Mammary epithelial cell (primary cell): ENCODE results near the gene MAB21L2.

Source experiments
- EZH2 ChIP-seq: IDR thresholded peaks from 2 replicates; pipeline ENCODE4 v1.6.1; 2012; ENCODE audit warnings: low read length, inconsistent platforms, borderline replicate concordance
- TF ChIP-seq, protein P1 (sequence below), 2 donors: IDR thresholded peaks in 1 of 2; conservative IDR thresholded peaks in 1 of 2; 2 replicates each; pipeline ENCODE4 v1.5.1; 2011 to 2012; ENCODE audit warnings: inconsistent platforms in 2 of 2, low read length in 2 of 2, mild to moderate bottlenecking in 2 of 2, control low read depth in 1 of 2, low read depth in 1 of 2; ENCODE audit not compliant: insufficient read depth in 1 of 2; ENCODE audit errors: extremely low read depth in 1 of 2

DNA sequence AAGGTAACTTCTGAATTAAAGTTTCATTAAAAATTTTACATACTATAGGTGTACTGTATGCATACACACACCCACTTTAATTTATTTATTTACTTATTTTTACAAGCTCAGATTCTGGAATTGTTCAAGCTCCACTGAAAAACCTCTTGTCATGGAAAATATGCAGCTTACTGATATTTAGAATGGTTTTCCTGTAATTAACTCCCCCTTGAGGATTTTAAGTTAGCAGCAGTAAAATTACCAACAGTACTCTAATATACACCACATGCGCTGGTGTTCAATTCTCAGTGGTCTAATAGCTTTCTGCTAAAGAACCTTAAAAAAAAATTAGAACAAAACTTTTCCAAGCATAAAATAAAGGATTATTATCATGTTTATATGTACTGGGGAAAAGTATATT, 12.0 kb downstream of the MAB21L2 start:
- TF ChIP-seq, protein P1, sequence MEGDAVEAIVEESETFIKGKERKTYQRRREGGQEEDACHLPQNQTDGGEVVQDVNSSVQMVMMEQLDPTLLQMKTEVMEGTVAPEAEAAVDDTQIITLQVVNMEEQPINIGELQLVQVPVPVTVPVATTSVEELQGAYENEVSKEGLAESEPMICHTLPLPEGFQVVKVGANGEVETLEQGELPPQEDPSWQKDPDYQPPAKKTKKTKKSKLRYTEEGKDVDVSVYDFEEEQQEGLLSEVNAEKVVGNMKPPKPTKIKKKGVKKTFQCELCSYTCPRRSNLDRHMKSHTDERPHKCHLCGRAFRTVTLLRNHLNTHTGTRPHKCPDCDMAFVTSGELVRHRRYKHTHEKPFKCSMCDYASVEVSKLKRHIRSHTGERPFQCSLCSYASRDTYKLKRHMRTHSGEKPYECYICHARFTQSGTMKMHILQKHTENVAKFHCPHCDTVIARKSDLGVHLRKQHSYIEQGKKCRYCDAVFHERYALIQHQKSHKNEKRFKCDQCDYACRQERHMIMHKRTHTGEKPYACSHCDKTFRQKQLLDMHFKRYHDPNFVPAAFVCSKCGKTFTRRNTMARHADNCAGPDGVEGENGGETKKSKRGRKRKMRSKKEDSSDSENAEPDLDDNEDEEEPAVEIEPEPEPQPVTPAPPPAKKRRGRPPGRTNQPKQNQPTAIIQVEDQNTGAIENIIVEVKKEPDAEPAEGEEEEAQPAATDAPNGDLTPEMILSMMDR (conservative IDR thresholded peaks at IDR 0.05 in 1 of 2, IDR thresholded peaks at IDR 0.05 in 1 of 2; ENCODE audit: extremely low read depth in 1 of 2, insufficient read depth in 1 of 2, low read depth in 1 of 2, low read length in 2 of 2): no peak
- TF ChIP-seq EZH2: no peak
